RWPE1 (cell line): ENCODE results near the gene LARGE1.
"Not testable (repeated sequence)": the region's sequence is repeated elsewhere in the genome, so short reads cannot be mapped to it uniquely, and the experiment has no call there.

Experiments used
- CTCF ChIA-PET: fragments of 350-600 bp; sonication (Branson Sonifier 250); formaldehyde crosslinking; extraction: SDS; loops from one replicate; lab custom pipeline; 2021; lab: Yijun Ruan, JAX
- POLR2A ChIA-PET: fragments of 400-600 bp; formaldehyde crosslinking; extraction: SDS; loops from one replicate; lab custom pipeline; 2020; ENCODE audit warnings: antibody characterized with exemption; ENCODE audit not compliant: low non-redundant PET; lab: Yijun Ruan, JAX
- DNase-seq: peaks from one replicate; pipeline ENCODE4 v3.0.0; 2012; ENCODE audit warnings: low spot score
- H3K27ac ChIP-seq: fragments of 450-650 bp; 2 replicates; pipeline ENCODE4 v1.5.1; 2017
- CTCF ChIP-seq: fragments of 450-650 bp; conservative IDR thresholded peaks from 2 replicates; pipeline ENCODE4 v1.5.1; 2017; ENCODE audit warnings: low read depth, mild to moderate bottlenecking

LARGE1 gene

GRCh38 chr22:33382436-33382835 is 537.8 kb downstream of the LARGE1 start:
- no peak for TF ChIP-seq CTCF
- ChIA-PET CTCF (no interaction called here), POLR2A (no interaction called here)
- H3K27ac ChIP-seq = no peak overlapping the region
- DNase-seq = no peak

- ChIA-PET CTCF (no interaction called here), POLR2A (no interaction called here)
- no peak for TF ChIP-seq CTCF
- no peak overlapping the region for H3K27ac ChIP-seq
- no peak for DNase-seq
Measured at GRCh38 chr22:33381531-33382406, 538.5 kb downstream of the LARGE1 start.

- CTCF ChIA-PET = no interaction called here
- no peak for DNase-seq
- POLR2A ChIA-PET = no interaction called here
- no peak overlapping the region for H3K27ac ChIP-seq
- TF ChIP-seq CTCF = no peak
Measured at GRCh38 chr22:33380789-33381530, 539.3 kb downstream of the LARGE1 start.

GRCh38 chr22:33379836-33380235 is 540.4 kb downstream of the LARGE1 start:
- CTCF ChIA-PET = no interaction called here

GRCh38 chr22:33372875-33373274 is 547.4 kb downstream of the LARGE1 start:
- H3K27ac ChIP-seq = no peak overlapping the region
- no peak for TF ChIP-seq CTCF
- ChIA-PET CTCF (no interaction called here), POLR2A (no interaction called here)
- DNase-seq = no peak

More at GRCh38 chr22:33379836-33380235, 540.4 kb downstream of the LARGE1 start:
- POLR2A ChIA-PET = no interaction called here
- H3K27ac ChIP-seq = no peak overlapping the region
- no peak for TF ChIP-seq CTCF
- DNase-seq = no peak

GRCh38 chr22:33363256-33363655 is 557.0 kb downstream of the LARGE1 start:
- CTCF ChIA-PET, DNase-seq, H3K27ac ChIP-seq, POLR2A ChIA-PET: not testable (repeated sequence)

- no peak for TF ChIP-seq CTCF
- CTCF ChIA-PET = no interaction called here
- POLR2A ChIA-PET = no interaction called here
- no peak overlapping the region for H3K27ac ChIP-seq
- no peak for DNase-seq
Measured at GRCh38 chr22:33362702-33363101, 557.6 kb downstream of the LARGE1 start.
